ENCODE results near the gene SERPINB7. TPM values are rescaled to one million over a fixed set of nuclear protein-coding genes. Genes with fewer than 3 reads are reported as not detected.

Gene SERPINB7
- polyA plus RNA-seq, 1 of the 3 experiments (the other 2 are of a cell fraction): 99.5 TPM

DNA sequence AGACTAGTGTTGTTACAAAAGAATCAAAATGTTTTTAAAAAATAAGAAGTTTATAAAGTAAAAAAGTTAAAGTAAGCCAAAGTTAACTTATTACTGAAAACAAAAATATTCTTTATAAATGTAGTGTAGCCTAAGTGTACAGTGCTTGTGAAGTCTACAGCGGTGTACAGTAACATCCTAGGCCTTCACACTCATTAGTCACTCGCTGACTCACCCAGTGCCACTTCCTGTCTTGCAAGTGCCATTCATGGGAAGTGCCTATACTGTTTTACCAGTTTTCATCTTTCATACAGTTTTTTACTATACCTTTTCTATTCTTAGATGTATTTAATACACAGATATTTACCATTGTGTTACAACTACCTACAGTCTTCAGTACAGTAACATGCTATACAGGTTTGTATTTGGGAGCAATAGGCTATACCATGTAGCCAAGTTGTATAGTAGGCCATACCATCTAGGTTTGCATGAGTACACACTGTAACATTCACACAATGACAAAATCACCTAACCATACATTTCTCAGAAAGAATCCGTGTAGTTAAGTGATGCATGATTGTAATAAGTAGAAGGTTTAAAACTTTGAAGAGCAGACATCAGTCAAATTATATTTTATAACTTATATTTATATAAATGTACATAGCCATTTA lies 13.4 kb downstream of the SERPINB7 start:
- ChIA-PET CTCF (no interaction called here), POLR2A (no interaction called here)
- Histone ChIP-seq H3F3A (replicated peaks; ENCODE audit: insufficient read depth) (peaks cover 32% of the 10 kb centered on the region), H3K4me2 (peak overlapping the region; percentile 29; the same call in 1 of the 2 replicates), H3K36me3 (replicated peaks in 1 of 2; ENCODE audit: control insufficient read depth in 1 of 2, insufficient read depth in 2 of 2, low read length in 1 of 2) (no peaks in the 10 kb centered on the region), H3K9ac (no peak overlapping the region), H3K27me3 (ENCODE audit: insufficient read depth) (no peaks in the 10 kb centered on the region), H3K27ac (ENCODE audit: low read depth in 2 of 2, low read length in 1 of 2) (peak overlapping the region; percentile 61 to 86; a peak in 3 of 4 replicates), H3K4me3 (ENCODE audit: low read depth in 2 of 2, low read length in 1 of 2) (no peak overlapping the region), H3K9me2 (no peaks in the 10 kb centered on the region), H3K9me3 (no peaks in the 10 kb centered on the region), H3K4me1 (ENCODE audit: control insufficient read depth in 1 of 2, insufficient read depth in 2 of 2, low read depth in 1 of 2, low read length in 1 of 2) (peaks cover 4 to 8% of the 10 kb centered on the region in 2 experiments; a peak in 2 of 4 replicates), H4K20me1 (ENCODE audit: insufficient read depth) (no peaks in the 10 kb centered on the region), H3K79me2 (ENCODE audit: insufficient read depth) (0 out of 2 replicates have a peak, but pooled peaks cover 4% of the 10 kb centered on the region), H2AFZ (ENCODE audit: low read depth) (peak overlapping the region; percentile 76)
- WGBS (ENCODE audit: low lambda C conversion rate): 7% methylated on average over 3 of the region's 3 CpGs
- no peak for DNase-seq
- TF ChIP-seq RXRA (IDR thresholded peaks at IDR 0.05; ENCODE audit: borderline replicate concordance, low read depth): peak; percentile 17; the same call in 1 of the 2 replicates
- TF ChIP-seq POLR2AphosphoS5 (IDR thresholded peaks at IDR 0.05; ENCODE audit: low read depth, low read length): peak; percentile 35; the same call in 1 of the 2 replicates
- TF ChIP-seq, protein P1, sequence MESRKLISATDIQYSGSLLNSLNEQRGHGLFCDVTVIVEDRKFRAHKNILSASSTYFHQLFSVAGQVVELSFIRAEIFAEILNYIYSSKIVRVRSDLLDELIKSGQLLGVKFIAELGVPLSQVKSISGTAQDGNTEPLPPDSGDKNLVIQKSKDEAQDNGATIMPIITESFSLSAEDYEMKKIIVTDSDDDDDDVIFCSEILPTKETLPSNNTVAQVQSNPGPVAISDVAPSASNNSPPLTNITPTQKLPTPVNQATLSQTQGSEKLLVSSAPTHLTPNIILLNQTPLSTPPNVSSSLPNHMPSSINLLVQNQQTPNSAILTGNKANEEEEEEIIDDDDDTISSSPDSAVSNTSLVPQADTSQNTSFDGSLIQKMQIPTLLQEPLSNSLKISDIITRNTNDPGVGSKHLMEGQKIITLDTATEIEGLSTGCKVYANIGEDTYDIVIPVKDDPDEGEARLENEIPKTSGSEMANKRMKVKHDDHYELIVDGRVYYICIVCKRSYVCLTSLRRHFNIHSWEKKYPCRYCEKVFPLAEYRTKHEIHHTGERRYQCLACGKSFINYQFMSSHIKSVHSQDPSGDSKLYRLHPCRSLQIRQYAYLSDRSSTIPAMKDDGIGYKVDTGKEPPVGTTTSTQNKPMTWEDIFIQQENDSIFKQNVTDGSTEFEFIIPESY (IDR thresholded peaks at IDR 0.05; ENCODE audit: borderline replicate concordance, low read depth): no peak; the same call in 1 of the 2 replicates
- peak; percentile 97 for TF ChIP-seq JUND (IDR thresholded peaks at IDR 0.05)
- TF ChIP-seq, protein P2, sequence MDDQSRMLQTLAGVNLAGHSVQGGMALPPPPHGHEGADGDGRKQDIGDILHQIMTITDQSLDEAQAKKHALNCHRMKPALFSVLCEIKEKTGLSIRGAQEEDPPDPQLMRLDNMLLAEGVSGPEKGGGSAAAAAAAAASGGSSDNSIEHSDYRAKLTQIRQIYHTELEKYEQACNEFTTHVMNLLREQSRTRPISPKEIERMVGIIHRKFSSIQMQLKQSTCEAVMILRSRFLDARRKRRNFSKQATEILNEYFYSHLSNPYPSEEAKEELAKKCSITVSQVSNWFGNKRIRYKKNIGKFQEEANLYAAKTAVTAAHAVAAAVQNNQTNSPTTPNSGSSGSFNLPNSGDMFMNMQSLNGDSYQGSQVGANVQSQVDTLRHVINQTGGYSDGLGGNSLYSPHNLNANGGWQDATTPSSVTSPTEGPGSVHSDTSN (IDR thresholded peaks at IDR 0.05): peak; percentile 80
- peak; percentile 25; the same call in 1 of the 2 replicates for TF ChIP-seq NFIC (IDR thresholded peaks at IDR 0.05; ENCODE audit: borderline replicate concordance)
- peak; percentile 59 for TF ChIP-seq ELF1 (IDR thresholded peaks at IDR 0.05)
- peak; percentile 98 for TF ChIP-seq FOSL2 (IDR thresholded peaks at IDR 0.05; ENCODE audit: borderline replicate concordance, low read depth)
- TF ChIP-seq TCF12 (IDR thresholded peaks at IDR 0.05): peak; percentile 68
- TF ChIP-seq, protein P3, sequence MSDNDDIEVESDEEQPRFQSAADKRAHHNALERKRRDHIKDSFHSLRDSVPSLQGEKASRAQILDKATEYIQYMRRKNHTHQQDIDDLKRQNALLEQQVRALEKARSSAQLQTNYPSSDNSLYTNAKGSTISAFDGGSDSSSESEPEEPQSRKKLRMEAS (IDR thresholded peaks at IDR 0.05; ENCODE audit: low read depth): peak; percentile 50; the same call in 1 of the 2 replicates
- TF ChIP-seq, protein P4, sequence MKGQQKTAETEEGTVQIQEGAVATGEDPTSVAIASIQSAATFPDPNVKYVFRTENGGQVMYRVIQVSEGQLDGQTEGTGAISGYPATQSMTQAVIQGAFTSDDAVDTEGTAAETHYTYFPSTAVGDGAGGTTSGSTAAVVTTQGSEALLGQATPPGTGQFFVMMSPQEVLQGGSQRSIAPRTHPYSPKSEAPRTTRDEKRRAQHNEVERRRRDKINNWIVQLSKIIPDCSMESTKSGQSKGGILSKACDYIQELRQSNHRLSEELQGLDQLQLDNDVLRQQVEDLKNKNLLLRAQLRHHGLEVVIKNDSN (IDR thresholded peaks at IDR 0.05; ENCODE audit: borderline replicate concordance, low read depth): no peak
- TF ChIP-seq GABPA (IDR thresholded peaks at IDR 0.05; ENCODE audit: low read depth): peak; percentile 52
- TF ChIP-seq TAF1 (IDR thresholded peaks at IDR 0.05; ENCODE audit: borderline replicate concordance, low read depth, low read length): no peak
- peak in 1 of 2 experiments; percentile 47; a peak in 1 of 4 replicates for TF ChIP-seq EP300 (IDR thresholded peaks at IDR 0.05; ENCODE audit: borderline replicate concordance in 1 of 2, low read depth in 1 of 2, low read length in 1 of 2)
- TF ChIP-seq GATA2 (CRISPR knock-in tag; IDR thresholded peaks at IDR 0.05): no peak

All from SK-N-SH (cell line).